Spleen (tissue), 10 donors: ENCODE results near the gene DLX1. TPM values are rescaled to one million over a fixed set of nuclear protein-coding genes. Genes with fewer than 3 reads are reported as not detected.

ENCODE experiments used
- polyA plus RNA-seq, 3 donors: library from polyadenylated mRNA; stranded (reverse); fragments of 200-250 nt; gene quantifications; one replicate each; pipeline ENCODE4 v1.2.1, GENCODE V29; 2013
- total RNA-seq, 7 donors: library from RNA; depleted of rRNA in 3 of 7; stranded (reverse); fragments of >200 nt in 3 of 7; fragmentation: NEBNext Ultra II Directional in 4 of 7; extraction: Animal tissue kit (Norgen Biotek cat#: 25700) in 4 of 7; gene quantifications; one replicate each; pipeline versions ENCODE4 v1.1.0 to v1.2.1, GENCODE V29; 2016 to 2021
- donor health status: healthy with polysubstance abuse.
- donor health status: DM: no; HTN: no; CAD: no; lungs with moderate emphysema.
- donor health status: DM: no; HTN: no; CAD: no.
- donor health status: Bipolar disorder and iron deficiency.
- donor health status: healthy.
- donor health status: DM: no; HTN: no; CAD: no.
- donor health status: DM: yes; HTN: yes; CAD: no.

DLX1 gene
- total and polyA plus RNA-seq, 10 donors, result 0.16 TPM; not detected in 9

Other genes with a start within 250 kb of the DLX1 start
- gene SLC25A12, start 191.3 kb upstream of the DLX1 start, total RNA-seq, result 10 to 100 TPM; 15.1 to 25.9 (median 20.9) TPM
- gene SLC25A12, start 191.3 kb upstream of the DLX1 start, polyA plus RNA-seq, result 10 to 100 TPM in 1 of 3 donors, 1 to 10 TPM in 2; 9.8 to 11.0 (median 9.8) TPM
- 10 to 100 TPM; 29.6 to 41.9 (median 35.1) TPM for gene HAT1, start 163.0 kb upstream of the DLX1 start, total RNA-seq
- gene HAT1, start 163.0 kb upstream of the DLX1 start, polyA plus RNA-seq, result 10 to 100 TPM; 22.1 to 36.1 (median 30.1) TPM
- gene METAP1D, start 85.6 kb upstream of the DLX1 start, total RNA-seq, result 10 to 100 TPM in 2 of 7 donors, 1 to 10 TPM in 5; 4.9 to 11.9 (median 7.8) TPM
- gene METAP1D, start 85.6 kb upstream of the DLX1 start, polyA plus RNA-seq, result 10 to 100 TPM in 2 of 3 donors, 1 to 10 TPM in 1; 6.1 to 11.2 (median 10.1) TPM
- gene DLX2, start 17.4 kb downstream of the DLX1 start, total RNA-seq, result not detected
- under 1 TPM in 1 of 3 donors, not detected in 2; 0.06 TPM for gene DLX2, start 17.4 kb downstream of the DLX1 start, polyA plus RNA-seq